H54 (cell line): ENCODE measurements around the gene ADGRG1.
"Not testable (repeated sequence)": the region's sequence is repeated elsewhere in the genome, so short reads cannot be mapped to it uniquely, and the experiment has no call there.

Source experiments
- DNase-seq: peaks from one replicate; pipeline ENCODE4 v3.0.0; 2011; ENCODE audit warnings: low spot score, mixed read lengths; ENCODE audit not compliant: insufficient read length
- FAIRE-seq: peaks from 3 replicates; lab custom pipeline; 2011; peaks lifted over from hg19 to GRCh38; lab: Jason Lieb, UNC
- POLR2A ChIP-seq: IDR thresholded peaks from 2 replicates; pipeline ENCODE4 v1.6.1; 2011; ENCODE audit warnings: low read depth, mild to moderate bottlenecking, low read length

ADGRG1 gene

DNA sequence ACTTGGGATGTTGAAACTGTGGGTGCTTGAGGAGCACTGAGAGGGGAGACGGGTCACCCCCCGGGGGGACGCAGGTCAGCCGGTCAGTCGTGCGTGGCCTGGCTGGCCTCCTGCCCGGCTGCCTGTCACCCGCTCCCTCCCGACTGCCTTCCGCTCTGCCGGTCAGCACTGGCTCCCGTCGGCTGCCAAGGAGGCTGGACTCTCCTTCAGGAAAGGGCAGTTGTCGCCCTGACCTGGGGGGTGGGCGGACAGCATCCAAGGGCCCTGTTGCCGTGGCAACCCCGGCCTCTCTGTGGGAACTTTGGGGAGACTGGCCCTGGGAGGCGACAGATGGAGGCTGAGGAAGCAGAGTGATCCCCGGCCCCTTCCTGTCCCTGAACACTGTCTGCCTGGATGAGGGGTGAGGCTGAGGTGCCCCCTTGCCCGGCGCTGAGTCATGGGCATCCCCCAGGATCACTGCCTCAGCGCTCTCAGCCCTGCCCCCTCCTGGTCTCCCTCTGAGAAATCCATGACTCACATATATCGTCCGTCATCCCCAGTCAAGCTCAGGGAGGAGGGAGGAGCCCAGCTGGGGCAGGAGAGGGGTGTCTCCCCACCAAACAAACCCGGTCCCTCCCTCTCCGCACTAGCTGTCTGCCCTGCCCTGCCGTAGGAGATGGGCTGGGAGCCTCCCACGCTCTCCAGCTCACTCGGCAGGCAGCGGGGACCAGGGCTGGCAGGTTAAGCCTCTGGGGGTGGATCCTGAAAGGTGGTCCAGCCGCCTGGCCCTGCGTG lies at the start of gene ADGRG1:
Gene ADGRG1, plus strand, starts transcription at position 623 of the 774 bp plus-strand sequence. CDS start 21,658 bp downstream, outside the sequence.
- FAIRE-seq, result peak; percentile 50
- peak; percentile 72 for TF ChIP-seq POLR2A
- peak; percentile 92 for DNase-seq

DNA sequence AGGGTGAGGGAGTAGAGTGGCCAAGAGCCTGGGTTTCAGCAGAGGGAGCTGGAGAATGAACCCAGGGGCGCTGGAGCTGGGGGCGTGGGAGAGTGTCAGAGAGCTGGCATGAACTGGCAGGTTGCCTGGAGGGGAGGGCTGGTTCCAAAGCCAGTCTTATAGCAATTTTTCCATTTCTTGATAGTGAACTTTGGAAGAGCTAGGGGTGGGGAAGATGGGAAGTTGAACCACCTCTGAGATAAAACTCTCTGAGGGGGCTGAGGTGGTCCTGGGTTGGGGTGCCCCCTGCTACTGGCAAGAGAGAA lies 49.1 kb upstream of the ADGRG1 start:
- TF ChIP-seq POLR2A, result no peak
- FAIRE-seq (no peak), DNase-seq (no peak)

DNA sequence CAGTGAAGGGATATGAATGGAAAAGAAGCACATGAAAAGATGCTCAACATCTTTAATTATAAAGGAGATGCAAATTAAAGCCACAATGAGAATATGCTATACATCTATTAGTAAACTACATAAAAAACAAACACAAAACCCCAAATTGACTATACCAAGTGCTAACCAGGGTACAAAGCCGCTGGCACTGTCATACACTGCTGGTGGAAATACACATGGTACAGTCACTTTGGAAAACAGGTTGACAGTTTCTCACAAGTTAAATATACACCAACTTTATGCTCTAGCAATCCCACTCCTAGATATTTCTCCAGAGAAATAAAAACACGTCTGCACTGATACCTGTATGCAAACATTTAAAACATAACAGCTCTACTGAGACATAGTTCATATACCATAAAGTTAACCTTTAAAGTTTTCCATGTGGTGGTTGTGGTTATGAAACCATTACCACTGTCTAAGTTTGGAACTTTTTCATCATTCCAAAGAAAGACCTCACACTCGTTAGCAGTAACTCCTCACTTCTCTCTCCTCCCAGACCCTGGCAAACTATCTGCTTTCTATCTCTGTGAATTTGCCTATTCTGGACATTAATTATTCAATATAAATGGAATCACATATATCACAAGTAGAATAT lies 43.3 kb upstream of the ADGRG1 start:
- FAIRE-seq (no peak), DNase-seq (no peak)
- no peak for TF ChIP-seq POLR2A

DNA sequence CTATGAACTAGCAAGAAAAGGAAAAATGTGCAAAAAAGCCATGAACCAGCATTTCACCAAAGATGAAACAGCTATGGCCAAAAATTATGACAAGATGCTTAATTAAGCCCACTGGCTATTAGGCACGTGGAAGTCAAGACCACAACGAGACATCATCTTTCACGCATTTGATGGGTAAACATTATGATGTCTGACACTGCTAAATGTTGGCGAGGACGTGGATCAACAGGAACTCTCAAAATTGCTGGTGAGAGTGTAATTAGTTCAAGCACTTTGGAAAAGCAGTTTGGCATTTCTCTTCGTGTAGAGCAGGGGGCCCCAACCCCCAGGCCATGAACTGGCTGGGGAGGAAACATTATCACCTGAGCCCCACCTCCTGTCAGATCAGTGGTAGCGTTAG lies 39.6 kb upstream of the ADGRG1 start:
- no peak for TF ChIP-seq POLR2A
- no peak for DNase-seq
- no peak for FAIRE-seq

DNA sequence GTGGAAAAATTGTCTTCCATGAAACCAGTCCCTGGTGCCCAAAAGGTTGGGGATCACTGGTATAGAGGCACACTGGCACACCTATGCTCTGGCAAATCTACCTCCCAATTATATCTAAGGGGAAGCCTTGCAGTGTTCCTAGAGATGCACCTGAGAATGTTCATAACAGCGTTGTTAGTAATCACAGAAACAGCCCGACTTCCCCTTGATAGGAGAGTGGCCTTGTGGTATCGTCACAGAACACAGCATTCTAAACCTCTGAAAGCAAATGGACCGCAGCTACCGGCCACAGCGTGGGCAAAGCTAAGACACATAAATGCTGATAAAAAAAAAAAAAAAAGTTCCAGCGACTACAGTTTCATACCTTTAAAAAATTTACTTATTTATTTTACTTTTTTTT lies 39.1 kb upstream of the ADGRG1 start:
- DNase-seq (no peak), FAIRE-seq (no peak)
- TF ChIP-seq POLR2A, result no peak

DNA sequence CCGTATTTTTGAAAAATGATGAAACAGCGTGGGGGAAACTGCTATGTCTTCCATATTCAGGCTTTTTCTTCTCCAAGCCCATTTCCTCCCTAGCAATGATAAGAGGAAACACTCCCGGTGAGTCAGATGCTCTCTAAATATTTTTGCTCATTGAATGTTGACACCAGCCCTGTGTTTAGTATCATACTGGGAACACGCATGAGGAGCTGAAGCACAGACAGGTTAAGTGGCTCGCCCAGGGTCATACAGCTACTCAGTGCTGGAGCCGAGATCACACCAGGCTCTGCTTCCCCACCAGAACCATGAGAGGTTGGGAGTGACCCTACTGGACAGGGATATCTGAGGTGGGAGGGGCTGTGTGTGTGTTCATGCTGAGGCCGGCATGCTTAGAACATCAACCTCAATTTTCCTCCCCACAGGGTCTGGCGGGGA lies 37.8 kb upstream of the ADGRG1 start:
- peak; percentile 48 for DNase-seq
- peak; percentile 11 for FAIRE-seq
- no peak for TF ChIP-seq POLR2A

DNA sequence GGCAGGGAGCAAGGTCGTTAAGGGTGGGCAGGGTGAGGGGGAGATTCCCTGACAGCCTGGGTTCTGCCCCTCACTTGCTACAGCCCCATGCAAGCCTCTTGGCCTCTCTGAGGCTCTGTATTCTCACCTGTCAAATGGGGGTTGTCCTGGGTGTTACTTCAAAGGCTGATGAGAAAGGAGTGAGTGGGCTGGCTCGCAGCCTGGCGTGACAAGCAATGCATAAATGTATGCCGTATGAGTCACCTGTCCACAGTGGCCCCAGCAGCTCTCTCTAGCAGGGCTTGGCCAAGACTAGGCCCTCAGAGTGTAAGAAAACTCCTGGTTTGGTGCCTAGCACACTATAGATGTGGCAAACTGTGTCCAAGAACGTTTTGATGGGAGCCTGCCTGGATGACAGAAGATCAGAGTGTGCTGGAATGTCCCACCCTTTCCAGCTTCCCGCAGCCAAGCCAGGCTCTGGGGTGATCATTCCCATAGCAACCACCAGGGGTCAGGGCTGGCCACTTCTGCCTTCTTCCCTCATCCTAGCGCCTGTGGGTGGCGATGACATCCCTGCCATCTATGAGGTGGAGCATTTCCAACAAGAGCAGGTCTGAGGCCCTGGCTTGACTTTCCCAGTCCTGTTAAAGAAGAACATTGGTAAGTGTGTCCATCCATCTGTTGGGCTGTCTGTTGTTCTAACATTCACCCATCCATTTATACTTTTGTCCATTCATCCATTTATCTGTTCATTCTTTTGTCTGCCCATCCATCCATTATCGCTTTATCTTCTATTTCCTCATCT lies 37.2 kb upstream of the ADGRG1 start:
- peak; percentile 86 for FAIRE-seq
- no peak for TF ChIP-seq POLR2A
- DNase-seq, result peak; percentile 80

DNA sequence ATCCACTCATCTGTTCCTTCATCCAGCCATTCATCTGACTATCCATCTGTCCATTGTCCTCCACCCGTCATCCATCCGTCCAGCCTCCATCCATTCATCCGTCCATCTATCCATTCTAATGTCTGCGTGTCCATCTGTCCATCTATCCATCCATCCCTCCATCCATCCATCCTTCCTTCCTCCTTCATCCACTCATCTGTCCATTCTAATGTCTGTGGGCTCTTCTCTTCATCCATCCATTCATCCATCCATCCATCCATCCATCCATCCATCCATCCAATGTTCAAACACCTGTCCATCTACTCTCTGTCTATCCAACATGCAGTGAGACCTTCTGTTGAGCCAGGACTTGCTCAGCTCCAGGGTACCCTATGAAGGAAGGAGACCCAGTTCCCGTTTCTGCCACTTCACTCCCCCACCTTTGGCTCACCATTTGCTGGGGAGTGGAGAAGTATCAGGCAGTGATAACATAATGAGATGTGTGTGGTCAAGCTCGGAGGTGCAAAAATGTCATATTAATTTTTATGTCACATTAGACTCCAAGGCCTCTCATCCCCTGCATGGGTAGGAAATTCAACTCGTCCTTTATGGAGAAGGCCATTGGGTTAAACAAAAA lies 36.5 kb upstream of the ADGRG1 start:
- no peak for FAIRE-seq
- no peak for TF ChIP-seq POLR2A
- DNase-seq, result no peak

DNA sequence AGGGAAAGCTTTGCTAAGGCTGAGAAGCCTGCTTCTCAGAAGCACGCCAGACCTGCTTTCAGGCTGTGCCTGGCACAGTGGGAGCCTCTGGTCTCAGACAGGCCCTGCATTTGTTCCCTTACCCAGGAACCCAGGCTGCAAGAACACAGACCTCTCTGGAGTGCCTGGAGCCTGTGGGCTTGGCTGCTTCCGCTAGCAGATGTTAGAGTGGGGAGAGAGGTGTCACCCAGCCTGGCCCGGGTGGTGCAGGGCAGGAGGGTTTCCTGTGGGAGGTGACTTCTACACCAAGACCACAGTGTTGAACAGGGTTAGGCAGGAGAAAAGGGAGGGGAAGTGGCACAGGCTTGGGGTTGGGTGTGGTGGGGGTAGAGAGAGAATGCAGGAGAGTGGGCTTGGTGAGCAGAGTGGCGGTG lies 35.8 kb upstream of the ADGRG1 start:
- no peak for FAIRE-seq
- no peak for TF ChIP-seq POLR2A
- DNase-seq, result no peak

DNA sequence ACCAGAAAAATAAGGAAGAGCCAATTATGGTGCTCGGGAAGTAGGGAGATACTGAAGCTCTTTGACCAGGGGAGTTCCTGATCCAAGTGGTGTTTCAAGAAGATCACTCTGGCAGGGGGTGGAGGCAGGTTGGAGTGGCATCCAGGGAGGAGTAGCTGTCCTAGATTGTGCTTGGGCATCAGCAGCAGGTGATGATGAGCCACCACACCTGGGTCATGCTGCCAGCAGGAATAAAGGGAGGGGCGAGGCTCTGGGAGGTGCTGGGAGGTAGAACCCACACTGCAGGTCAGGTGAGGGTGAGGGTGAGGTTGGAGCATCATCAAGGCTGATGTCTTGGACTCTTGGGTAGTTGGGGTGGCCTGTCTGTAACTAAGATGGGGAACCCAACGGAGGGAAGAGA lies 35.4 kb upstream of the ADGRG1 start:
- FAIRE-seq, result no peak
- no peak for DNase-seq
- no peak for TF ChIP-seq POLR2A

DNA sequence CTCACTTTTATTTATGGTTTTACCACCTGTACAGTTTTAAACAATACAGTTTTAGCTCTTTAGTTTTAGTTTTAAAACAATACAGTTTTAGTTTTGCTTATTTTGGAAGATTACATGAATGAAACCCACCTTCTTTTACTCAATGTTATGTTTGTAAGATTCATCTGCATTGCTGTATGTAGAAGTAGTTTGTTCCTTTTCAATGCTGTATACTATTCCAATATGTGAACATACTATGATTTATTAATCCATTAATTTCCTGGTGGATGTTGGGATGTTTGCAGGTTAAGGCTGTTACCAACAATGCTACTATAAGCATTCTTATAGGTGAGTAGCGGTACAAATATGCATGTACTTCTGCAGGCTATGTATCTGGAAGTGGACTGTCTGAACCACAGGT lies 34.4 kb upstream of the ADGRG1 start:
- no peak for DNase-seq
- no peak for FAIRE-seq
- no peak for TF ChIP-seq POLR2A

DNA sequence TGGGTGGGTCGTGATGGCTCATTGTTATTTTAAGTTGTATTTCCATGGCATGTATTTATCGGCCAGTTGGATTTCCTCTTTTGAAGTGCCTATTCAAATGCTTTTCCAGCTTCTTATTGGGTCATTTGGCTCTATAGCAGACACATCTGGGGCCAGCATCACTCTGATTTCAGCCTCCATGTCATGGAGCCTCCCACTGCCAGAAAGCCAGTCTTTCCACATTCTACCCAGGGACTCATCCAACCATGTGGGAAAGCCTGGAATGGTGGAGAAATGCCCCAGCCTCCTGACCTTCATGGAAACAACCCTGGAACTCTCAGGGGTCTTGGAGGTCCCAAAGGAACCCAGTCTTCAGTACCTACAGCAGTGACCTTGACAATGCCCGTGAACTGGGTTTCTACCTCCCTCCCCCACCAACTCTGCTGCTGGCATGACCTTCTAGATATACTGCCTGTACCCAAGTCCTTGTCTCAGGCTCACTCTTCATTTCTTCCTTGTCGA lies 33.8 kb upstream of the ADGRG1 start:
- no peak for TF ChIP-seq POLR2A
- DNase-seq (no peak), FAIRE-seq (no peak)

DNA sequence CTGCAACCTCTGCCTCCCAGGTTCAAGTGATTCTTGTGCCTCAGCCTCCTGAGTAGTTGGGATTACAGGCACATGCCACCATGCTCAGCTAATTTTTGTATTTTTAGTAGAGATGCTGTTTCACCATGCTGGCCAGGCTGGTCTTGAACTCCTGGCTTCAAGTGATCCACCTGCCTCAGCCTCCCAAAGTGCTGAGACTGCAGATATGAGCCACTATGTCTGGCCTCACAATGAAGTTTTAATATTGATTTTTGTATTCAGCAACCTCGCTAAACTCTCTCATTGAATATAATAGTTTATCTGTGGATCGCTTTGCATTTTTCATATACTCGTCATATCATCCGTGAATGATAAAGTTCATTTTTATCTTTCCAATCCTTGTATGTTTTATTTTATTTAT lies 32.2 kb upstream of the ADGRG1 start:
- not testable (repeated sequence) for FAIRE-seq, DNase-seq

DNA sequence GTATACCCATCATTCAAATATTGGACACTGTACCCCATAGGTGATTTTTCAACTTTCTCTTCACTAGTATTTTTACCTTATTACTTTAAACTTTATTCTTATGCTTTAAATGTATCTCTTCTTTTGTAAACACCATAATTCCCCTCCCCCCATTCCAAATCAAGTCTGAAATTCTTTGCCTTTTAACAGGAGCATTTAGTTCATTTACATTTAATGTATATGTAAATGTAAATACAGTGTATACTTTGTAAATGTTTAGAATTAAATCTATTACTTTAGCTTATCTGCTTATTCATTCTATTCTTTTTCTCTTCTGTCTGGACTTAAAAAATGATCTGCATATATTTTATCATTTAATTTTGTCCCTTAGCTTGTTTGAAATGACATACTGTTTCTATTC lies 30.0 kb upstream of the ADGRG1 start:
- no peak for DNase-seq
- no peak for FAIRE-seq
- no peak for TF ChIP-seq POLR2A
